DMS153 (cell line): ENCODE measurements around the gene GATAD2A.
A peak's percentile ranks its signal among the peaks of the same experiment; 100 is the strongest.

Experiments used
- DNase-seq: peaks from one replicate; lab custom pipeline; 2025; lab: John Stamatoyannopoulos, UW

GATAD2A gene

GRCh38 chr19:19531951-19532805 is 126.7 kb downstream of the GATAD2A start:
- DNase-seq, result no peak

- no peak for DNase-seq
These were observed 127.6 kb downstream of the GATAD2A start for GRCh38 chr19:19532806-19533701.

- DNase-seq, result no peak
These were observed 128.4 kb downstream of the GATAD2A start for GRCh38 chr19:19533841-19534240.

- DNase-seq, result no peak
These were observed 129.2 kb downstream of the GATAD2A start for GRCh38 chr19:19534556-19535265.

- no peak for DNase-seq
These were observed 130.1 kb downstream of the GATAD2A start for GRCh38 chr19:19535311-19536191.

- DNase-seq, result no peak
These were observed 131.9 kb downstream of the GATAD2A start for GRCh38 chr19:19537075-19538048.

- no peak for DNase-seq
These were observed 132.7 kb downstream of the GATAD2A start, which contains the start of gene CILP2 for GRCh38 chr19:19538061-19538784. Gene CILP2 (plus strand): TSS chr19:19538265. CDS start chr19:19538350, 85 bp downstream.

- DNase-seq, result no peak
These were observed 133.3 kb downstream of the GATAD2A start for GRCh38 chr19:19538785-19539166.

GRCh38 chr19:19539698-19540063 is 134.2 kb downstream of the GATAD2A start:
- DNase-seq, result no peak

GRCh38 chr19:19540064-19540714 is 134.7 kb downstream of the GATAD2A start:
- no peak for DNase-seq

- peak; percentile 67 for DNase-seq
These were observed 135.4 kb downstream of the GATAD2A start for GRCh38 chr19:19540715-19541515.

GRCh38 chr19:19541616-19542015 is 136.1 kb downstream of the GATAD2A start:
- DNase-seq, result no peak

- no peak for DNase-seq
These were observed 137.0 kb downstream of the GATAD2A start for GRCh38 chr19:19542507-19542906.

- DNase-seq, result no peak
These were observed 137.6 kb downstream of the GATAD2A start for GRCh38 chr19:19543101-19543500.

GRCh38 chr19:19543640-19544039 is 138.2 kb downstream of the GATAD2A start:
- no peak for DNase-seq

GRCh38 chr19:19544257-19544953 is 138.9 kb downstream of the GATAD2A start:
- no peak for DNase-seq

GRCh38 chr19:19544954-19545591 is 139.6 kb downstream of the GATAD2A start:
- DNase-seq, result no peak
